Cortex of kidney (tissue), 1 donor: Measurements from ENCODE around the gene HMGCS2.

Experiments used
- DNase-seq: peaks from one replicate; lab custom pipeline; 2025; lab: John Stamatoyannopoulos, UW

The HMGCS2 gene

DNA sequence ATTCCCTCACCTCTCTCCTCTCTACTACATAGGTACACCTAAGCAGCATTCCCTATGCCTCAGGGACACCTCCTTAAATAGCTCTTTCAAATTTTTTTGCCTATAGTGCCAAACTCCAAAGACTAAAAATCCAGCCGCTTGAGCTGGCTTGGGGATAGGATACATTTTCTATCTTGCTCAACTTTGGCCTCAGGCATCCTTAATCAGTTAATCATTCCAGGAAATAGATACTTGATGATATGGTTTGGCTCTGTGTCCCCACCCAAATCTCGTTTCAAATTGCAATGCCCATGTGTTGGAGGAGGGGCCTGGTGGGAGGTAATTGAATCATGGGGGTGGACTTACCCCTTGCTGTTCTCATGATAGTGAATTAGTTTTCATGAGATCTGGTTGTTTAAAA lies 68.4 kb downstream of the HMGCS2 start:
- DNase-seq, result no peak
